OCI-LY1 (cell line): ENCODE results near the gene EPOP.
A peak's percentile ranks its signal among the peaks of the same experiment; 100 is the strongest.

Experiments used
- H2AFZ ChIP-seq: fragments of 200-600 bp; sonication (generic), shearing (Covaris generic); 2 replicates; pipeline ENCODE4 v1.6.0; 2014; ENCODE audit warnings: antibody characterized with exemption, mild to moderate bottlenecking, low read length
- H3F3A ChIP-seq: fragments of 200-600 bp; sonication (generic), shearing (Covaris generic); 2 replicates; pipeline ENCODE4 v1.6.0; 2014; ENCODE audit warnings: mild to moderate bottlenecking, antibody characterized with exemption, low read length, moderate library complexity; ENCODE audit not compliant: insufficient read depth
- H3K27ac ChIP-seq: fragments of 200-600 bp; sonication (generic); 2 replicates; pipeline ENCODE4 v1.5.1; 2014; ENCODE audit warnings: low read length, mixed run types, mild to moderate bottlenecking, low read depth; ENCODE audit not compliant: poor library complexity, severe bottlenecking
- H3K27me3 ChIP-seq: fragments of 200-600 bp; sonication (generic); 2 replicates; pipeline ENCODE4 v1.6.0; 2014; ENCODE audit warnings: antibody characterized with exemption, mild to moderate bottlenecking, low read length, moderate library complexity; ENCODE audit not compliant: insufficient read depth
- H3K36me3 ChIP-seq: fragments of 200-600 bp; sonication (generic); 2 replicates; pipeline ENCODE4 v1.6.1; 2014; ENCODE audit warnings: mild to moderate bottlenecking, antibody characterized with exemption, low read length, moderate library complexity, mixed read lengths; ENCODE audit not compliant: insufficient read depth
- H3K4me1 ChIP-seq: fragments of 200-600 bp; sonication (generic); 2 replicates; pipeline ENCODE4 v1.5.1; 2014; ENCODE audit warnings: mild to moderate bottlenecking, low read length, moderate library complexity; ENCODE audit not compliant: insufficient read depth, severe bottlenecking
- H3K4me2 ChIP-seq: fragments of 200-600 bp; sonication (generic), shearing (Covaris generic); 2 replicates; pipeline ENCODE4 v1.6.1; 2014; ENCODE audit warnings: low read length
- H3K4me3 ChIP-seq: fragments of 200-600 bp; sonication (generic); 2 replicates; pipeline ENCODE4 v1.5.1; 2014; ENCODE audit warnings: low read length, low read depth, mild to moderate bottlenecking, mixed read lengths; ENCODE audit not compliant: poor library complexity, severe bottlenecking
- H3K79me2 ChIP-seq: fragments of 200-600 bp; shearing (Covaris generic); 2 replicates; pipeline ENCODE4 v1.6.1; 2016; ENCODE audit warnings: mixed run types, low read length, mixed read lengths; ENCODE audit not compliant: insufficient read depth
- H3K9ac ChIP-seq: fragments of 200-600 bp; sonication (generic), shearing (Covaris generic); 2 replicates; pipeline ENCODE4 v1.6.1; 2014; ENCODE audit warnings: mild to moderate bottlenecking, low read length, mixed read lengths
- H3K9me2 ChIP-seq: fragments of 200-600 bp; sonication (generic), shearing (Covaris generic); 2 replicates; pipeline ENCODE4 v1.6.1; 2014; ENCODE audit warnings: low read depth, mild to moderate bottlenecking, low read length, mixed read lengths
- H3K9me3 ChIP-seq: fragments of 200-600 bp; shearing (Covaris generic); 2 replicates; pipeline ENCODE4 v1.6.1; 2014; ENCODE audit warnings: low read length, mixed read lengths
- H4K20me1 ChIP-seq: fragments of 200-600 bp; sonication (generic), shearing (Covaris generic); 2 replicates; pipeline ENCODE4 v1.6.0; 2016; ENCODE audit warnings: mild to moderate bottlenecking, low read length; ENCODE audit not compliant: insufficient read depth
- CTCF ChIP-seq: fragments of 200-600 bp; sonication (generic), shearing (Covaris generic); IDR thresholded peaks from 2 replicates; pipeline ENCODE4 v1.5.1; 2017; ENCODE audit warnings: mild to moderate bottlenecking, antibody characterized with exemption, low read length, moderate library complexity, mixed read lengths
- EZH2 ChIP-seq: fragments of 200-600 bp; sonication (generic), shearing (Covaris generic); IDR thresholded peaks from 2 replicates; pipeline ENCODE4 v1.8.0; 2017; ENCODE audit warnings: borderline replicate concordance, mixed run types, mild to moderate bottlenecking, antibody characterized with exemption, low read length, moderate library complexity, mixed read lengths

The EPOP gene

GRCh38 chr17:38676706-38677504 lies 2.1 kb upstream of the EPOP start:
- Histone ChIP-seq H3K27me3 (peaks cover 14% of the 10 kb centered on the region), H3K9ac (no peak overlapping the region; the same call in 1 of the 2 replicates), H3K9me3 (no peaks in the 10 kb centered on the region), H3K79me2 (no peaks in the 10 kb centered on the region), H3K36me3 (no peaks in the 10 kb centered on the region), H4K20me1 (no peaks in the 10 kb centered on the region), H3K4me3 (no peak overlapping the region), H2AFZ (no peak overlapping the region), H3F3A (no peaks in the 10 kb centered on the region), H3K9me2 (no peaks in the 10 kb centered on the region), H3K27ac (no peak overlapping the region), H3K4me1 (peaks cover 21% of the 10 kb centered on the region), H3K4me2 (no peak overlapping the region)
- TF ChIP-seq CTCF (peak; percentile 96), EZH2 (no peak)

DNA sequence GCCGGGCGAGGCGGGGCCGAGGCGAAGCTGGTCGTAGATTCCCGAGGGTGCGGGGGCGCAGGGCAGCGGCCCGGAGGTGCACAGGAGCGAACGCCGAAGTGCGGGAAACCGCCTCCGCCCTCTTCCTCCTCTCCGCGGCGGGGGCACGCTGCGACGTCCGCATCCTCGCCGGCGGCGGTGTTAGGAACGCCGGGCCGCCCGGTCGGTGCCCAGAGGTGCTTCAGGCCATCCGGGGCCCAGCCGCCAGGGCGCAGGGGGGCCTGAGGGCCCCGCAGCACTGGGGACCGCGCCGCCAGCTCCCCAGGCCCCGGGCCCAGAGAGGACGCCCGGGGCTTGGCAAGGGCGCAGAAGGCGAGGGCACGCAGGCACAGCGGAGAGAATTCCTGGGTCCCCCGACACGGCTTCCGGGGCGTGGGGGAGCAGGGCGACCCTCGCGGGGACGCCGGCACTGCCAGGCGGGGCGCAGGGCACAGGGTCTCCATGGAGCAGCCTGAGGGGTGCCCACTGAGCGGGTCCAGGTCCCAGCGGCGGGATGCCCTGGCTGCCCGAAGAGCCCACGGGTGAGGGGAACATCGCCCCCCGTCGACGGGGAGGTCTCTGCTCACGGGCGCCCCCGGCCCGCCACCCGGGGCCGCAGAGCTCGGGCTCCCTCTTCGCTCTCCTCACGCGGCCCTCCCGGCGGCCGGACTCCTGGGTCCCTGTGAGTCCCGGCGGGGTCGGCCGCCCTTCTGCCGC lies 576 bp downstream of the EPOP start:
- peaks cover 14% of the 10 kb centered on the region for H3K27me3 ChIP-seq
- peaks cover 21% of the 10 kb centered on the region for H3K4me1 ChIP-seq
- no peak overlapping the region for H2AFZ ChIP-seq
- peak overlapping the region; percentile 70 for H3K4me3 ChIP-seq
- no peaks in the 10 kb centered on the region for H3K9me3 ChIP-seq
- no peaks in the 10 kb centered on the region for H3F3A ChIP-seq
- no peaks in the 10 kb centered on the region for H3K9me2 ChIP-seq
- H4K20me1 ChIP-seq = no peaks in the 10 kb centered on the region
- TF ChIP-seq CTCF (peak; percentile 41), EZH2 (no peak)
- no peak overlapping the region for H3K27ac ChIP-seq
- peak overlapping the region; percentile 65 for H3K9ac ChIP-seq
- H3K36me3 ChIP-seq = no peaks in the 10 kb centered on the region
- H3K4me2 ChIP-seq = peak overlapping the region; percentile 67
- H3K79me2 ChIP-seq = no peaks in the 10 kb centered on the region

GRCh38 chr17:38673707-38674013 lies 1.1 kb downstream of the EPOP start:
- Histone ChIP-seq H3K4me2 (peak overlapping the region; percentile 67), H3F3A (no peaks in the 10 kb centered on the region), H3K27ac (no peak overlapping the region), H3K4me3 (peak overlapping the region; percentile 70), H4K20me1 (no peaks in the 10 kb centered on the region), H3K4me1 (peaks cover 21% of the 10 kb centered on the region), H3K27me3 (peaks cover 14% of the 10 kb centered on the region), H3K36me3 (no peaks in the 10 kb centered on the region), H3K9ac (peak overlapping the region; percentile 65; the same call in 1 of the 2 replicates), H3K9me3 (no peaks in the 10 kb centered on the region), H3K79me2 (no peaks in the 10 kb centered on the region), H2AFZ (no peak overlapping the region), H3K9me2 (no peaks in the 10 kb centered on the region)
- TF ChIP-seq EZH2 = no peak
- no peak for TF ChIP-seq CTCF
